Measurements from ENCODE around the gene NTM. TPM values are rescaled to one million over a fixed set of nuclear protein-coding genes. Genes with fewer than 3 reads are reported as not detected.

Gene NTM
- total RNA-seq, 2 donors from 2014 or later: 0.26 to 3.6 TPM

DNA sequence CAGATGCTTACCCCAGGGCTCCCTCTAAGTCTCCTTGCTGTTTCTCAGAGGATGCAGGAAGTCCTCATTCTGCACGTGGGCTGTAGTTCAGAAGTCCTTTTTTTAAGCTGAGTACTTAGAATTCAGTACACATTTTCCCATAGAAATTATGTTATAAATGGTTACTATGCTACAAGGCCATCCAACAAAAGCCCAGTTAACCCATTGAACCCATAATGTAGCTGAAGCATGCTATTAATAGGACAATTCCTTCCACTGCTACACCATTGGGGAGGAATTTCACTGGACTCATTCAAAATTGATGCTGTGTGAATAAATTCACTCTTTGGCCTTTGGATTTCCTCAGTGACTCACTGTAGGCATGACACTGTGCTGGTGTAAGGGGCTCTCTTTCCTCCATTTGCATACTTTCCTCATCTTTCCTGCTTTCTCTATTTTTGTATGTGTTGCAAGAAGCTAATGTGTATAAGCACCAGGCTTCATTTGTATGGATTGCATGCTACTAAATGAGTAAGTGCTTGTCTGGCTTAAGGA lies 148.0 kb downstream of the NTM start:
- no peaks in the 10 kb centered on the region for H3K36me3 ChIP-seq (replicated peaks in 1 of 2; ENCODE audit: insufficient read depth in 1 of 2, low read depth in 2 of 2)
- H3K4me1 ChIP-seq: no peaks in the 10 kb centered on the region
- H3K4me3 ChIP-seq: no peak overlapping the region
- TF ChIP-seq POLR2A (IDR thresholded peaks at IDR 0.05): no peak
- TF ChIP-seq, protein P1, sequence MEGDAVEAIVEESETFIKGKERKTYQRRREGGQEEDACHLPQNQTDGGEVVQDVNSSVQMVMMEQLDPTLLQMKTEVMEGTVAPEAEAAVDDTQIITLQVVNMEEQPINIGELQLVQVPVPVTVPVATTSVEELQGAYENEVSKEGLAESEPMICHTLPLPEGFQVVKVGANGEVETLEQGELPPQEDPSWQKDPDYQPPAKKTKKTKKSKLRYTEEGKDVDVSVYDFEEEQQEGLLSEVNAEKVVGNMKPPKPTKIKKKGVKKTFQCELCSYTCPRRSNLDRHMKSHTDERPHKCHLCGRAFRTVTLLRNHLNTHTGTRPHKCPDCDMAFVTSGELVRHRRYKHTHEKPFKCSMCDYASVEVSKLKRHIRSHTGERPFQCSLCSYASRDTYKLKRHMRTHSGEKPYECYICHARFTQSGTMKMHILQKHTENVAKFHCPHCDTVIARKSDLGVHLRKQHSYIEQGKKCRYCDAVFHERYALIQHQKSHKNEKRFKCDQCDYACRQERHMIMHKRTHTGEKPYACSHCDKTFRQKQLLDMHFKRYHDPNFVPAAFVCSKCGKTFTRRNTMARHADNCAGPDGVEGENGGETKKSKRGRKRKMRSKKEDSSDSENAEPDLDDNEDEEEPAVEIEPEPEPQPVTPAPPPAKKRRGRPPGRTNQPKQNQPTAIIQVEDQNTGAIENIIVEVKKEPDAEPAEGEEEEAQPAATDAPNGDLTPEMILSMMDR (IDR thresholded peaks at IDR 0.05): no peak
- WGBS, 2 donors: 15% methylated on average over 1 of the region's 1 CpG
- H3K9me3 ChIP-seq: no peaks in the 10 kb centered on the region
- no peak for DNase-seq
- ATAC-seq: no peak
- no peak overlapping the region for H3K27ac ChIP-seq
- H3K27me3 ChIP-seq: no peaks in the 10 kb centered on the region
- intact Hi-C loops (cut with DNase I): loop anchor here (10.0 kb wide), 1 partner anchor 454 kb away; no protein-coding TSS in a partner anchor

DNA sequence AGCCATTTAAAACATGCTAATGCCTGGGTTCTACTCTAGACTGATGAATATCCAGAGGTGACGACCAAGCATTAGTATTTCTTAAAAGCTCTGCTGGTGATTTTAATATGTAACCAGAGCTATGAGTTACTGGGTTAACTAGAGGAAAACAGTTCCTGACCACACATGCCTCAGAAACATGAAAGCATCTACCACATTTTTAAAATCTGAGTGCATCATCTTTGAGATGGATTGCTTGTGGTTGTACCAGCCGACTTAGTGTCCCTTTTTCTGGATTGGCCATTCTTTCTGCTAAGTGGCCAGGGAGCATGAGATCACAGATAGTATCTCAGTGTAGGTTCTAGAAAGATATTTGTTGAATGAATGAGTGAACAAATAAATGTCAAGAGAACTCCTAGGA lies 152.4 kb downstream of the NTM start:
- ATAC-seq (no peak), DNase-seq (no peak)
- Histone ChIP-seq H3K4me3 (no peak overlapping the region), H3K27me3 (no peaks in the 10 kb centered on the region), H3K9me3 (no peaks in the 10 kb centered on the region), H3K36me3 (replicated peaks in 1 of 2; ENCODE audit: insufficient read depth in 1 of 2, low read depth in 2 of 2) (no peaks in the 10 kb centered on the region), H3K27ac (no peak overlapping the region), H3K4me1 (no peaks in the 10 kb centered on the region)
- intact Hi-C loops (cut with DNase I): no loop called here
- TF ChIP-seq POLR2A (IDR thresholded peaks at IDR 0.05): no peak
- TF ChIP-seq, protein P1 (IDR thresholded peaks at IDR 0.05): no peak
- 33 to 57% methylated on average over 2 of the region's 2 CpGs for WGBS, 2 donors

DNA sequence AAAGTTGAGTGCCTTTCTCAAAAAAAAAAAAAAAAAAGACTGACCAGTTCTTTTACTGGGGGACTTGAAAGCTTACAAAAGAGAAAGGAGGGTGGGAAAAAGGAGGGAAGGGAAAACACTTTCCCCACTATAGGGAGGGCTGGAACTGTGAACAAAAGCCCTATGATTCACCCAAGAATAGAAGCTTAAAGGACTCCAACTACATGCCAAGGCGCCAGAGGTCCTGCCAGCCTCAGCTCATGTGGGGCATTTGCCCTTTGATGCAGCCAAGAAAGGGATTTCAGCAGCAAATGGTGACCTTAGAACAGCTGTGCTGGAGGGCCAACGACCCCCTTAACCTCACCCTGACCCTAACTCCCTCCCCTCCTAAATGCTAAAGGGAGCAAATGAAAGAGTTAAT lies 160.0 kb downstream of the NTM start:
- DNase-seq (no peak), ATAC-seq (no peak)
- 20 to 34% methylated on average over 2 of the region's 2 CpGs for WGBS, 2 donors
- Histone ChIP-seq H3K27me3 (peaks cover 0 to 7% of the 10 kb centered on the region in 2 donors), H3K9me3 (no peaks in the 10 kb centered on the region), H3K36me3 (replicated peaks in 1 of 2; ENCODE audit: insufficient read depth in 1 of 2, low read depth in 2 of 2) (no peaks in the 10 kb centered on the region), H3K4me1 (no peaks in the 10 kb centered on the region), H3K4me3 (no peak overlapping the region), H3K27ac (no peak overlapping the region)
- no peak for TF ChIP-seq POLR2A (IDR thresholded peaks at IDR 0.05)
- TF ChIP-seq, protein P1 (IDR thresholded peaks at IDR 0.05): no peak
- intact Hi-C loops (cut with DNase I): no loop called here

DNA sequence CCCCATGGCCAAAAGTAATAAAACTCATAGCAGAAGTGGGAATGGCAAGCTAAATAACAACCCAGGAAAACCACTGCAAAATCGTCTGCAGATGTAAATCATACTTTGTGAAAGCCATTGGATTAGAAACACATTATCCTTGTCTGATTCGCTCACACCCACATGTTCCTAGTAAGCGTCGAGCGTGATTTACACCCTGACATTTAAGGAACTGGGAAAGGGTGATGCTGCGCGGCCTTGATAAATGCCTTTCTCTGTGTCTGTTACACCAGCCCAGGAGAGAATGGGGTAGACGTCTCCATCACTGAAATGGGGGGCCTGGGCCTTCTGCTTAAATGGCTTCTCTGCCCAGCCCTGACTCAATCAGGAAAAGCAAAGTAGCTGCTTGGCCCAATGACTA lies 162.7 kb downstream of the NTM start:
- H3K27me3 ChIP-seq: peaks cover 0 to 7% of the 10 kb centered on the region in 2 donors
- DNase-seq: no peak

More for the DNA sequence above, 162.7 kb downstream of the NTM start:
- intact Hi-C loops (cut with DNase I): no loop called here
- Histone ChIP-seq H3K36me3 (replicated peaks in 1 of 2; ENCODE audit: insufficient read depth in 1 of 2, low read depth in 2 of 2) (no peaks in the 10 kb centered on the region), H3K27ac (no peak overlapping the region), H3K4me1 (no peaks in the 10 kb centered on the region), H3K4me3 (no peak overlapping the region), H3K9me3 (no peaks in the 10 kb centered on the region)
- 72 to 73% methylated on average over 8 of the region's 8 CpGs for WGBS, 2 donors
- TF ChIP-seq, protein P1 (IDR thresholded peaks at IDR 0.05): no peak
- no peak for TF ChIP-seq POLR2A (IDR thresholded peaks at IDR 0.05)
- ATAC-seq: no peak
